Ishikawa (cell line): ENCODE data around the gene TGIF2.

ENCODE experiments used
- CREB1 ChIP-seq: IDR thresholded peaks from 2 replicates; pipeline ENCODE4 v1.6.1; 2012; ENCODE audit warnings: low read depth
- EP300 ChIP-seq: IDR thresholded peaks from 2 replicates; pipeline ENCODE4 v1.6.1; 2012; ENCODE audit warnings: borderline replicate concordance
- YY1 ChIP-seq: IDR thresholded peaks from 2 replicates; pipeline ENCODE4 v1.6.1; 2012; ENCODE audit warnings: low read depth
- TF ChIP-seq, protein P1 (sequence below): IDR thresholded peaks from 2 replicates; pipeline ENCODE4 v1.6.1; 2012
- TF ChIP-seq, protein P2 (sequence below): IDR thresholded peaks from 2 replicates; pipeline ENCODE4 v1.6.1; 2012

GRCh38 chr20:36573798-36574365, 485 bp downstream of the TGIF2 start:
- no peak for TF ChIP-seq YY1
- TF ChIP-seq, protein P1, sequence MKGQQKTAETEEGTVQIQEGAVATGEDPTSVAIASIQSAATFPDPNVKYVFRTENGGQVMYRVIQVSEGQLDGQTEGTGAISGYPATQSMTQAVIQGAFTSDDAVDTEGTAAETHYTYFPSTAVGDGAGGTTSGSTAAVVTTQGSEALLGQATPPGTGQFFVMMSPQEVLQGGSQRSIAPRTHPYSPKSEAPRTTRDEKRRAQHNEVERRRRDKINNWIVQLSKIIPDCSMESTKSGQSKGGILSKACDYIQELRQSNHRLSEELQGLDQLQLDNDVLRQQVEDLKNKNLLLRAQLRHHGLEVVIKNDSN: no peak
- no peak for TF ChIP-seq CREB1
- TF ChIP-seq EP300: no peak
- TF ChIP-seq, protein P2, sequence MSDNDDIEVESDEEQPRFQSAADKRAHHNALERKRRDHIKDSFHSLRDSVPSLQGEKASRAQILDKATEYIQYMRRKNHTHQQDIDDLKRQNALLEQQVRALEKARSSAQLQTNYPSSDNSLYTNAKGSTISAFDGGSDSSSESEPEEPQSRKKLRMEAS: no peak
